GM12878 (cell line): ENCODE results near the gene CDK5RAP3. TPM values are rescaled to one million over a fixed set of nuclear protein-coding genes. Genes with fewer than 3 reads are reported as not detected.

ENCODE experiments used
- polyA plus RNA-seq, 11 experiments: library from polyadenylated mRNA; depleted of rRNA in 4 of 11; unstranded in 6 of 11; stranded (reverse) in 5 of 11; fragments of >200 nt; fragmentation: Nextera tagmentation in 4 of 11; fragmentation: Illumina TruSeq in 1 of 11; extraction: Ambion mirVana in 4 of 11; extraction: Trizol in 1 of 11; gene quantifications; 1 replicate in 1 of 11; 2 replicates in 10 of 11; pipeline versions ENCODE4 v1.2.1 to v1.2.3, GENCODE V29; 2011 to 2016; ENCODE audit warnings: inconsistent platforms in 2 of 11, missing spikeins in 2 of 11, low read depth in 1 of 11
- total RNA-seq, 4 experiments: library from RNA; depleted of rRNA in 3 of 4; stranded (reverse); fragments of >200 nt in 3 of 4; fragmentation: Illumina TruSeq in 1 of 4; extraction: Trizol in 1 of 4; gene quantifications; 2 replicates each; pipeline versions ENCODE4 v1.2.1 to v1.2.3, GENCODE V29; 2013 to 2021

The CDK5RAP3 gene
- total and polyA plus RNA-seq, 10 of the 15 experiments (the other 5 are each of a cell fraction or from before 2014, with no cell fraction given) = 69.4 to 237 (median 160) TPM

Other genes starting within 250 kb of the CDK5RAP3 start
Only the 7 nearest of the 13 such genes appear.
- 33.3 and 39.3 TPM in 2 replicates for gene SCRN2, start 129.8 kb upstream of the CDK5RAP3 start, total RNA-seq (2014; rRNA removed)
- 13.5 TPM in 2 replicates for gene SCRN2, start 129.8 kb upstream of the CDK5RAP3 start, total RNA-seq (2014; rRNA removed; fragmentation: Illumina TruSeq; extraction: Trizol)
- 28.9 and 30.5 TPM in 2 replicates for gene SCRN2, start 129.8 kb upstream of the CDK5RAP3 start, total RNA-seq (2021)
- 9.7 and 15.4 TPM in 2 replicates for gene SCRN2, start 129.8 kb upstream of the CDK5RAP3 start, polyA plus RNA-seq (2011; rRNA removed)
- 3.0 and 10.8 TPM in 2 replicates for gene SCRN2, start 129.8 kb upstream of the CDK5RAP3 start, polyA plus RNA-seq (2014; fragmentation: Illumina TruSeq; extraction: Trizol)
- gene SCRN2, start 129.8 kb upstream of the CDK5RAP3 start, polyA plus RNA-seq (2014; fragmentation: Nextera tagmentation; extraction: Ambion mirVana) = 1 to 10 TPM in 1 of 2 experiments, under 1 TPM in 1; 0.34 to 1.9 TPM
- 32.7 and 33.4 TPM in 2 replicates for gene SCRN2, start 129.8 kb upstream of the CDK5RAP3 start, polyA plus RNA-seq (2014; rRNA removed)
- 10 to 100 TPM; 24.8 to 29.9 TPM for gene SCRN2, start 129.8 kb upstream of the CDK5RAP3 start, polyA plus RNA-seq (2016; fragmentation: Nextera tagmentation; extraction: Ambion mirVana)
- not detected in 2 replicates for gene SP6, start 120.0 kb upstream of the CDK5RAP3 start, total RNA-seq (2014; rRNA removed)
- gene SP6, start 120.0 kb upstream of the CDK5RAP3 start, total RNA-seq (2014; rRNA removed; fragmentation: Illumina TruSeq; extraction: Trizol) = 0.05 TPM in 1 of 2 replicates, not detected in the other
- 0.05 TPM in 1 of 2 replicates, not detected in the other for gene SP6, start 120.0 kb upstream of the CDK5RAP3 start, total RNA-seq (2021)
- 0.03 and 0.05 TPM in 2 replicates for gene SP6, start 120.0 kb upstream of the CDK5RAP3 start, polyA plus RNA-seq (2011; rRNA removed)
- not detected in 2 replicates for gene SP6, start 120.0 kb upstream of the CDK5RAP3 start, polyA plus RNA-seq (2014; fragmentation: Illumina TruSeq; extraction: Trizol)
- gene SP6, start 120.0 kb upstream of the CDK5RAP3 start, polyA plus RNA-seq (2014; fragmentation: Nextera tagmentation; extraction: Ambion mirVana) = not detected
- 0.06 TPM in 1 of 2 replicates, not detected in the other for gene SP6, start 120.0 kb upstream of the CDK5RAP3 start, polyA plus RNA-seq (2014; rRNA removed)
- under 1 TPM in 1 of 2 experiments, not detected in 1; 0.15 TPM for gene SP6, start 120.0 kb upstream of the CDK5RAP3 start, polyA plus RNA-seq (2016; fragmentation: Nextera tagmentation; extraction: Ambion mirVana)
- 1.8 and 2.1 TPM in 2 replicates for gene SP2, start 74.9 kb upstream of the CDK5RAP3 start, total RNA-seq (2014; rRNA removed)
- 1.6 TPM in 2 replicates for gene SP2, start 74.9 kb upstream of the CDK5RAP3 start, total RNA-seq (2014; rRNA removed; fragmentation: Illumina TruSeq; extraction: Trizol)
- 16.8 and 17.9 TPM in 2 replicates for gene SP2, start 74.9 kb upstream of the CDK5RAP3 start, total RNA-seq (2021)
- 1.1 and 2.3 TPM in 2 replicates for gene SP2, start 74.9 kb upstream of the CDK5RAP3 start, polyA plus RNA-seq (2011; rRNA removed)
- 12.9 and 19.1 TPM in 2 replicates for gene SP2, start 74.9 kb upstream of the CDK5RAP3 start, polyA plus RNA-seq (2014; fragmentation: Illumina TruSeq; extraction: Trizol)
- gene SP2, start 74.9 kb upstream of the CDK5RAP3 start, polyA plus RNA-seq (2014; fragmentation: Nextera tagmentation; extraction: Ambion mirVana) = 1 to 10 TPM; 1.2 to 1.9 TPM
- gene SP2, start 74.9 kb upstream of the CDK5RAP3 start, polyA plus RNA-seq (2014; rRNA removed) = 7.3 and 10.4 TPM in 2 replicates
- gene SP2, start 74.9 kb upstream of the CDK5RAP3 start, polyA plus RNA-seq (2016; fragmentation: Nextera tagmentation; extraction: Ambion mirVana) = 10 to 100 TPM; 17.6 to 18.0 TPM
- gene PNPO, start 29.5 kb upstream of the CDK5RAP3 start, total RNA-seq (2014; rRNA removed) = 43.4 and 45.9 TPM in 2 replicates
- 33.6 and 34.5 TPM in 2 replicates for gene PNPO, start 29.5 kb upstream of the CDK5RAP3 start, total RNA-seq (2014; rRNA removed; fragmentation: Illumina TruSeq; extraction: Trizol)
- gene PNPO, start 29.5 kb upstream of the CDK5RAP3 start, total RNA-seq (2021) = 47.9 and 52.6 TPM in 2 replicates
- 22.1 and 30.1 TPM in 2 replicates for gene PNPO, start 29.5 kb upstream of the CDK5RAP3 start, polyA plus RNA-seq (2011; rRNA removed)
- gene PNPO, start 29.5 kb upstream of the CDK5RAP3 start, polyA plus RNA-seq (2014; fragmentation: Illumina TruSeq; extraction: Trizol) = 40.1 and 41.3 TPM in 2 replicates
- gene PNPO, start 29.5 kb upstream of the CDK5RAP3 start, polyA plus RNA-seq (2014; fragmentation: Nextera tagmentation; extraction: Ambion mirVana) = 10 to 100 TPM; 13.9 to 32.3 TPM
- 32.9 and 34.1 TPM in 2 replicates for gene PNPO, start 29.5 kb upstream of the CDK5RAP3 start, polyA plus RNA-seq (2014; rRNA removed)
- gene PNPO, start 29.5 kb upstream of the CDK5RAP3 start, polyA plus RNA-seq (2016; fragmentation: Nextera tagmentation; extraction: Ambion mirVana) = 10 to 100 TPM; 40.2 to 42.1 TPM
- gene PRR15L, start 13.2 kb upstream of the CDK5RAP3 start, total RNA-seq (2014; rRNA removed) = not detected in 2 replicates
- gene PRR15L, start 13.2 kb upstream of the CDK5RAP3 start, total RNA-seq (2014; rRNA removed; fragmentation: Illumina TruSeq; extraction: Trizol) = not detected in 2 replicates
- not detected in 2 replicates for gene PRR15L, start 13.2 kb upstream of the CDK5RAP3 start, total RNA-seq (2021)
- gene PRR15L, start 13.2 kb upstream of the CDK5RAP3 start, polyA plus RNA-seq (2011; rRNA removed) = not detected in 2 replicates
- not detected in 2 replicates for gene PRR15L, start 13.2 kb upstream of the CDK5RAP3 start, polyA plus RNA-seq (2014; fragmentation: Illumina TruSeq; extraction: Trizol)
- gene PRR15L, start 13.2 kb upstream of the CDK5RAP3 start, polyA plus RNA-seq (2014; fragmentation: Nextera tagmentation; extraction: Ambion mirVana) = not detected
- not detected in 2 replicates for gene PRR15L, start 13.2 kb upstream of the CDK5RAP3 start, polyA plus RNA-seq (2014; rRNA removed)
- under 1 TPM; 0.11 to 0.18 TPM for gene PRR15L, start 13.2 kb upstream of the CDK5RAP3 start, polyA plus RNA-seq (2016; fragmentation: Nextera tagmentation; extraction: Ambion mirVana)
- gene COPZ2, start 66.7 kb downstream of the CDK5RAP3 start, total RNA-seq (2014; rRNA removed) = 0.93 and 1.6 TPM in 2 replicates
- 2.3 and 2.7 TPM in 2 replicates for gene COPZ2, start 66.7 kb downstream of the CDK5RAP3 start, total RNA-seq (2014; rRNA removed; fragmentation: Illumina TruSeq; extraction: Trizol)
- gene COPZ2, start 66.7 kb downstream of the CDK5RAP3 start, total RNA-seq (2021) = 3.6 and 4.3 TPM in 2 replicates
- 0.20 and 0.27 TPM in 2 replicates for gene COPZ2, start 66.7 kb downstream of the CDK5RAP3 start, polyA plus RNA-seq (2011; rRNA removed)
- gene COPZ2, start 66.7 kb downstream of the CDK5RAP3 start, polyA plus RNA-seq (2014; fragmentation: Illumina TruSeq; extraction: Trizol) = 1.8 and 3.3 TPM in 2 replicates
- gene COPZ2, start 66.7 kb downstream of the CDK5RAP3 start, polyA plus RNA-seq (2014; fragmentation: Nextera tagmentation; extraction: Ambion mirVana) = 1 to 10 TPM; 2.5 to 2.9 TPM
- gene COPZ2, start 66.7 kb downstream of the CDK5RAP3 start, polyA plus RNA-seq (2014; rRNA removed) = 2.7 and 3.1 TPM in 2 replicates
- 1 to 10 TPM; 2.0 to 3.2 TPM for gene COPZ2, start 66.7 kb downstream of the CDK5RAP3 start, polyA plus RNA-seq (2016; fragmentation: Nextera tagmentation; extraction: Ambion mirVana)
- 16.5 and 16.8 TPM in 2 replicates for gene NFE2L1, start 77.2 kb downstream of the CDK5RAP3 start, total RNA-seq (2014; rRNA removed)
- 36.2 and 39.9 TPM in 2 replicates for gene NFE2L1, start 77.2 kb downstream of the CDK5RAP3 start, total RNA-seq (2014; rRNA removed; fragmentation: Illumina TruSeq; extraction: Trizol)
- gene NFE2L1, start 77.2 kb downstream of the CDK5RAP3 start, total RNA-seq (2021) = 62.3 and 72.8 TPM in 2 replicates
- gene NFE2L1, start 77.2 kb downstream of the CDK5RAP3 start, polyA plus RNA-seq (2011; rRNA removed) = 84.5 and 104 TPM in 2 replicates
- 60.5 and 63.8 TPM in 2 replicates for gene NFE2L1, start 77.2 kb downstream of the CDK5RAP3 start, polyA plus RNA-seq (2014; fragmentation: Illumina TruSeq; extraction: Trizol)
- gene NFE2L1, start 77.2 kb downstream of the CDK5RAP3 start, polyA plus RNA-seq (2014; fragmentation: Nextera tagmentation; extraction: Ambion mirVana) = 1 to 10 TPM; 3.8 to 4.1 TPM
- 44.7 and 48.6 TPM in 2 replicates for gene NFE2L1, start 77.2 kb downstream of the CDK5RAP3 start, polyA plus RNA-seq (2014; rRNA removed)
- 10 to 100 TPM; 11.1 to 11.5 TPM for gene NFE2L1, start 77.2 kb downstream of the CDK5RAP3 start, polyA plus RNA-seq (2016; fragmentation: Nextera tagmentation; extraction: Ambion mirVana)